Measurements from ENCODE around the gene SSUH2. TPM values are rescaled to one million over a fixed set of nuclear protein-coding genes. Genes with fewer than 3 reads are reported as not detected.

The SSUH2 gene
- total and polyA plus RNA-seq, 4 donors = 0.17 to 2.1 (median 0.24) TPM

- Histone ChIP-seq H3K4me3 (ENCODE audit: low read depth in 1 of 3, low read length in 3 of 3) (no peak overlapping the region), H3K27ac (ENCODE audit: low read depth in 1 of 2, low read length in 2 of 2) (no peak overlapping the region), H3K36me3 (ENCODE audit: control insufficient read depth in 4 of 4, insufficient read depth in 3 of 4, low read depth in 1 of 4, low read length in 3 of 4) (no peaks in the 10 kb centered on the region), H3K9ac (ENCODE audit: low read depth in 1 of 2, low read length in 2 of 2) (no peak overlapping the region), H3K27me3 (ENCODE audit: control insufficient read depth in 4 of 4, insufficient read depth in 4 of 4, low read length in 3 of 4) (no peaks in the 10 kb centered on the region), H3K9me3 (ENCODE audit: control insufficient read depth in 4 of 4, low read length in 3 of 4) (no peaks in the 10 kb centered on the region), H3K4me1 (ENCODE audit: control insufficient read depth in 4 of 4, insufficient read depth in 4 of 4, low read length in 3 of 4) (no peaks in the 10 kb centered on the region)
- TF ChIP-seq SP1 (IDR thresholded peaks at IDR 0.05) = no peak
- no peak for TF ChIP-seq GABPA (IDR thresholded peaks at IDR 0.05 in 1 of 2, conservative IDR thresholded peaks at IDR 0.05 in 1 of 2)
- no peak for TF ChIP-seq YY1 (IDR thresholded peaks at IDR 0.05)
- TF ChIP-seq HNF4G (IDR thresholded peaks at IDR 0.05) = no peak
- 79% methylated on average over 5 of the region's 5 CpGs for WGBS
- DNase-seq (ENCODE audit: low spot score) = no peak
Observed at GRCh38 chr3:8579943-8580342, 64.7 kb downstream of the SSUH2 start.

- TF ChIP-seq JUND (IDR thresholded peaks at IDR 0.05) (no peak), HNF4A (conservative IDR thresholded peaks at IDR 0.05) (no peak), EGR1 (IDR thresholded peaks at IDR 0.05; ENCODE audit: low read depth in 2 of 2) (no peak), ZBTB33 (IDR thresholded peaks at IDR 0.05) (no peak), YY1 (IDR thresholded peaks at IDR 0.05) (no peak), RXRA (IDR thresholded peaks at IDR 0.05) (no peak), FOXA1 (IDR thresholded peaks at IDR 0.05) (no peak), HNF4G (IDR thresholded peaks at IDR 0.05) (no peak), RAD21 (IDR thresholded peaks at IDR 0.05) (no peak), NR2F2 (IDR thresholded peaks at IDR 0.05) (no peak), FOXA2 (IDR thresholded peaks at IDR 0.05) (no peak), TAF1 (conservative IDR thresholded peaks at IDR 0.05) (no peak), CTCF (IDR thresholded peaks at IDR 0.05; ENCODE audit: low read depth, low read length, missing input control) (no peak)
- TF ChIP-seq, protein P1, sequence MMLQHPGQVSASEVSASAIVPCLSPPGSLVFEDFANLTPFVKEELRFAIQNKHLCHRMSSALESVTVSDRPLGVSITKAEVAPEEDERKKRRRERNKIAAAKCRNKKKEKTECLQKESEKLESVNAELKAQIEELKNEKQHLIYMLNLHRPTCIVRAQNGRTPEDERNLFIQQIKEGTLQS (IDR thresholded peaks at IDR 0.05) = no peak
- no peak overlapping the region for H3K4me3 ChIP-seq (ENCODE audit: low read depth in 1 of 3, low read length in 3 of 3)
- 63% methylated on average over 5 of the region's 5 CpGs for WGBS
- H3K9me3 ChIP-seq (ENCODE audit: control insufficient read depth in 4 of 4, low read length in 3 of 4) = no peaks in the 10 kb centered on the region
- no peaks in the 10 kb centered on the region for H3K36me3 ChIP-seq (ENCODE audit: control insufficient read depth in 4 of 4, insufficient read depth in 3 of 4, low read depth in 1 of 4, low read length in 3 of 4)
- no peak for DNase-seq (ENCODE audit: low spot score)
- no peak overlapping the region for H3K27ac ChIP-seq (ENCODE audit: low read depth in 1 of 2, low read length in 2 of 2)
- H3K9ac ChIP-seq (ENCODE audit: low read depth in 1 of 2, low read length in 2 of 2) = no peak overlapping the region
- no peaks in the 10 kb centered on the region for H3K4me1 ChIP-seq (ENCODE audit: control insufficient read depth in 4 of 4, insufficient read depth in 4 of 4, low read length in 3 of 4)
- no peaks in the 10 kb centered on the region for H3K27me3 ChIP-seq (ENCODE audit: control insufficient read depth in 4 of 4, insufficient read depth in 4 of 4, low read length in 3 of 4)
Observed at GRCh38 chr3:8579096-8579495, 65.5 kb downstream of the SSUH2 start.

DNA sequence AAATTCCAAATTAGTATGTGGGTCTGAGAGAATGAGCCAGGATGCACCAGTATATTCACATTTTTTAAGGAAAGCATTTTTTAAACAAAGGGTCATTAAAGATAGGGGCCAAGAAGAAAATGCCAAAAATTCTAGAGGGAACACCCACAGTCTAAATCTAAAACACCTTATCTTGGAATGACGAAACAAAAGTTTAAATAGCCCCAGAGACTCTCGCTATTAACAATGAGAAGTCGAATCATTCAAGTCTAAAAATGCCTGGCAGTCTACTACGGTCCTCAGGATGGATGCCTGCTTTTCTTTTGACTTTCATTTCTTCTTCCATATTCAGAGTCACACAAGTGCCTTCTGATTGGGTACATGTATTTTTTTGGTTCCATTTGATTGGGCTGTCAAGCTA, 66.3 kb downstream of the SSUH2 start:
- no peak overlapping the region for H3K4me3 ChIP-seq (ENCODE audit: low read depth in 1 of 3, low read length in 3 of 3)
- DNase-seq (ENCODE audit: low spot score) = no peak
- 89% methylated on average over 4 of the region's 4 CpGs for WGBS
- no peak overlapping the region for H3K27ac ChIP-seq (ENCODE audit: low read depth in 1 of 2, low read length in 2 of 2)
- H3K27me3 ChIP-seq (ENCODE audit: control insufficient read depth in 4 of 4, insufficient read depth in 4 of 4, low read length in 3 of 4) = no peaks in the 10 kb centered on the region
- no peak overlapping the region for H3K9ac ChIP-seq (ENCODE audit: low read depth in 1 of 2, low read length in 2 of 2)
- H3K4me1 ChIP-seq (ENCODE audit: control insufficient read depth in 4 of 4, insufficient read depth in 4 of 4, low read length in 3 of 4) = no peaks in the 10 kb centered on the region
- H3K36me3 ChIP-seq (ENCODE audit: control insufficient read depth in 4 of 4, insufficient read depth in 3 of 4, low read depth in 1 of 4, low read length in 3 of 4) = no peaks in the 10 kb centered on the region
- no peaks in the 10 kb centered on the region for H3K9me3 ChIP-seq (ENCODE audit: control insufficient read depth in 4 of 4, low read length in 3 of 4)
- TF ChIP-seq RXRA (IDR thresholded peaks at IDR 0.05) (no peak), HNF4G (IDR thresholded peaks at IDR 0.05) (no peak), NR2F2 (IDR thresholded peaks at IDR 0.05) (no peak), EGR1 (IDR thresholded peaks at IDR 0.05; ENCODE audit: low read depth in 2 of 2) (no peak), HNF4A (conservative IDR thresholded peaks at IDR 0.05) (no peak), FOXA2 (IDR thresholded peaks at IDR 0.05) (no peak), CTCF (IDR thresholded peaks at IDR 0.05; ENCODE audit: low read depth, low read length, missing input control) (no peak), SP1 (IDR thresholded peaks at IDR 0.05) (no peak), RAD21 (IDR thresholded peaks at IDR 0.05) (no peak), JUND (IDR thresholded peaks at IDR 0.05) (no peak), MAX (IDR thresholded peaks at IDR 0.05) (no peak), GABPA (IDR thresholded peaks at IDR 0.05 in 1 of 2, conservative IDR thresholded peaks at IDR 0.05 in 1 of 2) (no peak)
- TF ChIP-seq, protein P2, sequence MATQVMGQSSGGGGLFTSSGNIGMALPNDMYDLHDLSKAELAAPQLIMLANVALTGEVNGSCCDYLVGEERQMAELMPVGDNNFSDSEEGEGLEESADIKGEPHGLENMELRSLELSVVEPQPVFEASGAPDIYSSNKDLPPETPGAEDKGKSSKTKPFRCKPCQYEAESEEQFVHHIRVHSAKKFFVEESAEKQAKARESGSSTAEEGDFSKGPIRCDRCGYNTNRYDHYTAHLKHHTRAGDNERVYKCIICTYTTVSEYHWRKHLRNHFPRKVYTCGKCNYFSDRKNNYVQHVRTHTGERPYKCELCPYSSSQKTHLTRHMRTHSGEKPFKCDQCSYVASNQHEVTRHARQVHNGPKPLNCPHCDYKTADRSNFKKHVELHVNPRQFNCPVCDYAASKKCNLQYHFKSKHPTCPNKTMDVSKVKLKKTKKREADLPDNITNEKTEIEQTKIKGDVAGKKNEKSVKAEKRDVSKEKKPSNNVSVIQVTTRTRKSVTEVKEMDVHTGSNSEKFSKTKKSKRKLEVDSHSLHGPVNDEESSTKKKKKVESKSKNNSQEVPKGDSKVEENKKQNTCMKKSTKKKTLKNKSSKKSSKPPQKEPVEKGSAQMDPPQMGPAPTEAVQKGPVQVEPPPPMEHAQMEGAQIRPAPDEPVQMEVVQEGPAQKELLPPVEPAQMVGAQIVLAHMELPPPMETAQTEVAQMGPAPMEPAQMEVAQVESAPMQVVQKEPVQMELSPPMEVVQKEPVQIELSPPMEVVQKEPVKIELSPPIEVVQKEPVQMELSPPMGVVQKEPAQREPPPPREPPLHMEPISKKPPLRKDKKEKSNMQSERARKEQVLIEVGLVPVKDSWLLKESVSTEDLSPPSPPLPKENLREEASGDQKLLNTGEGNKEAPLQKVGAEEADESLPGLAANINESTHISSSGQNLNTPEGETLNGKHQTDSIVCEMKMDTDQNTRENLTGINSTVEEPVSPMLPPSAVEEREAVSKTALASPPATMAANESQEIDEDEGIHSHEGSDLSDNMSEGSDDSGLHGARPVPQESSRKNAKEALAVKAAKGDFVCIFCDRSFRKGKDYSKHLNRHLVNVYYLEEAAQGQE (IDR thresholded peaks at IDR 0.05) = no peak
